ENCODE data around the gene SRXN1. TPM values are rescaled to one million over a fixed set of nuclear protein-coding genes. Genes with fewer than 3 reads are reported as not detected.
"Not testable (repeated sequence)": the region's sequence is repeated elsewhere in the genome, so short reads cannot be mapped to it uniquely, and the experiment has no call there.

SRXN1 gene
- total RNA-seq, 2 donors from 2014 or later = 41.8 to 65.4 TPM

- TF ChIP-seq CTCF (IDR thresholded peaks at IDR 0.05) = no peak
- no peak for DNase-seq (ENCODE audit: low spot score)
- Histone ChIP-seq H3K9me3 (no peaks in the 10 kb centered on the region), H3K36me3 (no peaks in the 10 kb centered on the region), H3K27me3 (no peaks in the 10 kb centered on the region), H3K4me1 (peaks cover 0 to 9% of the 10 kb centered on the region in 2 donors), H3K27ac (no peak overlapping the region), H3K4me3 (no peak overlapping the region)
These were observed 44.8 kb upstream of the SRXN1 start for GRCh38 chr20:697826-698225.

- Histone ChIP-seq H3K27me3 (no peaks in the 10 kb centered on the region), H3K36me3 (no peaks in the 10 kb centered on the region), H3K4me3 (no peak overlapping the region), H3K27ac (no peak overlapping the region), H3K9me3 (no peaks in the 10 kb centered on the region), H3K4me1 (peaks cover 0 to 9% of the 10 kb centered on the region in 2 donors)
- no peak for DNase-seq (ENCODE audit: low spot score)
- TF ChIP-seq CTCF (IDR thresholded peaks at IDR 0.05) = no peak
These were observed 42.3 kb upstream of the SRXN1 start for GRCh38 chr20:695165-695866.

- TF ChIP-seq CTCF (IDR thresholded peaks at IDR 0.05) = no peak
- Histone ChIP-seq H3K4me1 (peaks cover 0 to 4% of the 10 kb centered on the region in 2 donors), H3K36me3 (no peaks in the 10 kb centered on the region), H3K27me3 (no peaks in the 10 kb centered on the region), H3K4me3 (no peak overlapping the region), H3K9me3 (peaks cover 0 to 4% of the 10 kb centered on the region in 2 donors), H3K27ac (no peak overlapping the region)
- DNase-seq (ENCODE audit: low spot score) = no peak
These were observed 41.5 kb upstream of the SRXN1 start for GRCh38 chr20:694496-694895.

- DNase-seq (ENCODE audit: low spot score); H3K36me3 ChIP-seq; H3K4me3 ChIP-seq; H3K27ac ChIP-seq; H3K9me3 ChIP-seq; H3K4me1 ChIP-seq; H3K27me3 ChIP-seq: not testable (repeated sequence)
These were observed 40.8 kb upstream of the SRXN1 start for GRCh38 chr20:693786-694185.

- no peak for TF ChIP-seq CTCF (IDR thresholded peaks at IDR 0.05)
- Histone ChIP-seq H3K27ac (no peak overlapping the region), H3K4me3 (no peak overlapping the region), H3K27me3 (no peaks in the 10 kb centered on the region), H3K36me3 (no peaks in the 10 kb centered on the region), H3K9me3 (peaks cover 0 to 4% of the 10 kb centered on the region in 2 donors), H3K4me1 (no peaks in the 10 kb centered on the region)
- DNase-seq (ENCODE audit: low spot score) = no peak
These were observed 39.0 kb upstream of the SRXN1 start for GRCh38 chr20:692044-692443.

GRCh38 chr20:689947-690346, 36.9 kb upstream of the SRXN1 start:
- H3K9me3 ChIP-seq = peaks cover 0 to 4% of the 10 kb centered on the region in 2 donors
- no peak for TF ChIP-seq CTCF (IDR thresholded peaks at IDR 0.05)
- H3K36me3 ChIP-seq = no peaks in the 10 kb centered on the region
- no peaks in the 10 kb centered on the region for H3K4me1 ChIP-seq
- DNase-seq (ENCODE audit: low spot score) = no peak
- H3K4me3 ChIP-seq = no peak overlapping the region
- no peaks in the 10 kb centered on the region for H3K27me3 ChIP-seq
- H3K27ac ChIP-seq = no peak overlapping the region
